NCI-H1436 treated with DMSO at 0.1 percent for 48 hours (cell line): ENCODE measurements around the gene PSMB7.
"Not testable (repeated sequence)": the region's sequence is repeated elsewhere in the genome, so short reads cannot be mapped to it uniquely, and the experiment has no call there.

ENCODE experiments used
- DNase-seq: peaks from one replicate; lab custom pipeline; 2025; lab: John Stamatoyannopoulos, UW

PSMB7 gene

DNA sequence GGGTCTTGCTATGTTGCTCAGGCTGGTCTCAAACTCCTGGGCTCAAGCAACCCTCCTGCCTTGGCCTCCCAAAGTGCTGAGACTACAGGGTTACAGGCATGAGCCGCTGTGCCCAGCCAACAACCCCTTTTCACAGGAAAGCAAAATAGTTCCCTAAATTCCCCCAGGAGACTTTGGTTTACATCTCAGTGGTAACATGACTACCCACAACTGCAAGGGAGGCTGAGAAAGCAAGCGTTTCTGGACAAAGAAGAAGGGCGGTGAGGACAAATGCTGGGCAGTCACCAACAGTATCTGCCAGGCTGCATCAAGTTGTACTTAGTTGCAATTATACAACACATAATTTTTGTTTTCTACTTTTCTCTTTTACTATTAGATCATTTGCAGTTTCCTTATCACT is 27.6 kb upstream of the PSMB7 start:
- no peak for DNase-seq

DNA sequence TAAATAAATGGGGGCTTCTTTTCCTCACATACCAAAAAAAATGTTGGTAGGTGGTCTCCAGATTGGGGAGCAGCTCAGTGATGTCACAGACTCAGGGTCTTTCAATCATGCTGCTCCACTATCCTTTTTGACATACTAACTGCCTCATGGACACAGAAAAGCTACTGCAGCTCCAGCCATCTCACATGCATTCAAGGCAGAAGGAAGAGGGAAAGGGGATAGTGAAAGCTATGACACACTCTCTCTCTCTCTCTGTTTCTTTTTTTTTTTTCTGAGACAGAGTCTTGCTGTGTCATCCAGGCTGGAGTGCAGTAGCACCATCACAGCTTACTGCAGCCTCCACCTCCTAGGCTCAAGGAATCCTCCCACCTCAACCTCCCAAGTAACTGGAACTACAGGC is 27.1 kb upstream of the PSMB7 start:
- no peak for DNase-seq

DNA sequence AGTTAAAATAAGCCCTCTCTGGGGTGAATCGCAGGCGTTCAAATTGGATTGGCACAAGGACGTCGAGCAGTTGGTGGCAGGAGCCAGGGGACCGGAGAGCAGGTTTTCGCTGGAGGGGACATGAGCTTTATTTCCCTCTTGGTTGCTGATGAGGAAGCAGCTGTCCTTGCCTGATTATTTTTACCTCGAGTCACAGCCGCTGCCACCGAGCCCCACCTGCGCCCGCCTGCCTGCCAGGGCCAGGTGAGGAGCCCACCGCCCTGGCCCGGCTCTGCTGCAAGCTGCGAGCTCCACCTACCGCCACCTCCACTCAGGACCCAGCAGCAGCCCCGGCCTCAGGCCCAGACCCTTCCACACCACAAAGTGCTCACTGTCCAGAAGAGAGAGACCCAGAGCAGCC is 26.0 kb upstream of the PSMB7 start:
- no peak for DNase-seq

DNA sequence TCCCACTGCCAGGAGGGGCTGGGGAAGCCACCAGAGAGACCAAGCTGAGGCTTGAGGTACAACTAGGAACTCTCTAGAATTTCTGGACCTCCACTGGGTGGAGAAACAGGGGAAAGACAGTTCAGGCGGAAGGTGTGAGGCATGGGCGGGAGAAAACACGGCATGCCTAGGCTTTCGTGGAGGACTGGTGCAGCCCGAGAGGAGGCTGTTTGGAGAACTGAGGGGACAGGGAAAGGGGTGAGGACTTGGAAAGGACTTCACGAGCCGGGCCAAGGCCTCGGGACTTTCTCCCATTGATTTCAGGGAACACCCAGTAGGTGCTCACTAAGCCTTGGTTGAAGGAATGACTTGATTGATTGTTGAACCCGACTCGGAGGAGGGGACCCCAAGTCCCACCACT is 25.5 kb upstream of the PSMB7 start:
- no peak for DNase-seq

DNA sequence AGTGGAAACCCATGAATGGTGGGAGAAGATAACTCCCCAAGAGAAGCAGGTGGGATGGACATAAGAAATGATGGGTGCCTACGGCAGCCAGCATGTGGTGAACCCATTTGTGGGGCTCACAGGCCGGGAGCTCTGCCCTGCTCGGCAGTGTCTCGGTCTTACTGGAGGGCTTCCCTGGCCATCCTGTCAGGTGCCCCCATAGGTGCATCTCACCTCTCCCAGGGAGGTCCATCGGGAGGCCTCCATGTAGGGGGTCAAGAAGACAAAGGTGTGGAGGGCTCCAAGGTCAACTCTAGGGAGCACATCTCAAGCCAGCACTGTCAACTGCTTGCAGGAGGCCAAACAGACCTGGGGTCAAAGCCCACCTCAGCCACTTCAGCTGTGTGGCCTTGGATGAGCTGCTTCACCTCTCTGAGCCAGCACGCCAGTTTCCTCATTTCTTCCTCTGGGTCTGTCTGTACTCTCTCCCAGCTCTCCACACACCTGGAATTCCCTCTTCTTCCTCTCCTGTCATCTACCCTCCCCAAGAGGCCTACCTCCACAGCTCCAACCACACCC is 24.5 kb upstream of the PSMB7 start:
- no peak for DNase-seq

DNA sequence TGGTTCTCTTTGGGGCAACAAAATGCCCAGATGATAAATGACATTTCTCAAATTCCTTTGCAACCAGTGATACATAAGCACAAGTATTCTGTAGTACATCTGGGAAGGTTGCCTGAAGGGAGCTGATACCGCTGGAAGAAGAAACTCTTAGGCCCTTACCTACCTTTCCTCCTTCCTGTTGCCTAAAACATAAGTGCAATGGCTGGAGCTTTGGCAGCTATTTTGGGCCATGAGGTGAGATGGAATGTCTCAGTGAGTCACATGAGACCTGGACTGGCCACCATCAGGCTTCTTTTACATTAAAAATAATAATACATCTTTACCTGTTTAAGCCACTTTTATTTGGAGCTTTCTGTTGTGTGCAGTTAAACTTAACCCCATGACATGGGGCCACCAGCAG is 23.8 kb upstream of the PSMB7 start:
- no peak for DNase-seq

DNA sequence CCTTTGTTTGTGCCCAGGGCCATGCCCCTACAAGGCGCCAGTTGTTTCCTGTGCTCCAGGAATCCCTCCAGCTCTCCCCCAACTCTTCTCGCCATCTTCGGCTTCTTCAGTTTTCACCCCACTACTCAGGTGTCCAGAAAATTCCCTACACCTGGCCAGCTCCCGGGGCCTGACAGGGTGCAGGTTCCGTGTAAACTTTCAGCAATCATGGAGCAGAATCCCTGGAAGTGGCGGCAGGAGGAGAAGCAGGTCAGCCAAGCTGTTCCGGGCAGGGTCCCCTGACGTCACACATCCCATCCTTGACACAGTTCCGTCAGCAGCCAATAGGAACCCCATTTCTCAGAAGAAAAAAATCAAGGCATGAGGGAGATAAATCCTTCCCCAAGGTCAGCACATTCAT is 22.8 kb upstream of the PSMB7 start:
- DNase-seq, result no peak

DNA sequence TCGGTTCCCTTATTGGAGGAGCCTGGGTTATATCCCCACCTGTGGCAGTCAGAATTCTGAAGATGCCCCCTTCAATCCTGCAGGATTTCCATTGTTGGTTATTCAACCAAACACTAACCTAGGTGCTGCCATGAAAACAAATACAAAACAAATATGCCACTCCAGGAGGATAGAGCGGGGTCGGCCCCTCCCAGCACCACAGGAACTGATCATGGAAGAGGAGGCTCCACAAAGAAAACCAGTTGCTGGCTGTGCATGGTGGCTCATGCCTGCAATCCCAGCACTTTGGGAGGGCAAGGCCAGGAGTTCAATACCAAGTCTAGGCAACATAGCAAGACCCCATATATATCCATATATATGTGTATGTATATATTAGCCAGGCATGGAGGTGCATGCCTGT is 21.8 kb upstream of the PSMB7 start:
- no peak for DNase-seq

DNA sequence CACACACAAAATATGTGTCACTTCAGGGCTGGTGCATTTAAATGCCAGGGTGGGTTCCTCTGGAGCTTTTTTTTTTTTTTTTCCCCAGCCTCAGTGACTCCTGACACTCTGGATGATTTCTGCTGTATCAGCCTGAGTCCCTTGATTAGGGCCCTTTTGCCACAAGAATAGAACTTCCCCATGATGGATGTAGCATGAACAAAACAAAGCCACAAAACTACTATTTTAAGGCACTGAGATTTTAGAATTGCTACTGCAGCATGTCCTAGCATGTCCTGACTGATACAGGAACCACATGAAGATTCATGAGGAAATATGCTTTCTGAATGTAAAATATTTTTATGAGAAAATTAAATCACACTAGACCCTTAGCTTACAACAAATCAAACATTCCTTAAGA is 21.1 kb upstream of the PSMB7 start:
- DNase-seq, result no peak

DNA sequence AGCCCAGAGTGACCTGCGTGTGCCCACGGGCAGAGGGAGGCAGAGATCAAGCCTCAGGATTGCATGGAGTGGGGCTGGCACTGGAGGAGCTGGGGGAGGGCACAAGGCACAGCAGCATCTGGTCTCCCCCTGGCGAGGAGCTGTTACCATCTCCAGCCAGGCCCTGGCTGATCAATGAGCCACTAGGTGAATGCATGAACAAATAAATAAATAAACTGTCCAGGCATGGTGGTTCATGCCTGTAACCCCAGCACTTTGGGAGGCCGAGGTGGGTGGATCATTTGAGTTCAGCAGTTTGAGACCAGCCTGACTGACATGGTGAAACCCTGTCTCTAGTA is 14.3 kb upstream of the PSMB7 start:
- no peak for DNase-seq

DNA sequence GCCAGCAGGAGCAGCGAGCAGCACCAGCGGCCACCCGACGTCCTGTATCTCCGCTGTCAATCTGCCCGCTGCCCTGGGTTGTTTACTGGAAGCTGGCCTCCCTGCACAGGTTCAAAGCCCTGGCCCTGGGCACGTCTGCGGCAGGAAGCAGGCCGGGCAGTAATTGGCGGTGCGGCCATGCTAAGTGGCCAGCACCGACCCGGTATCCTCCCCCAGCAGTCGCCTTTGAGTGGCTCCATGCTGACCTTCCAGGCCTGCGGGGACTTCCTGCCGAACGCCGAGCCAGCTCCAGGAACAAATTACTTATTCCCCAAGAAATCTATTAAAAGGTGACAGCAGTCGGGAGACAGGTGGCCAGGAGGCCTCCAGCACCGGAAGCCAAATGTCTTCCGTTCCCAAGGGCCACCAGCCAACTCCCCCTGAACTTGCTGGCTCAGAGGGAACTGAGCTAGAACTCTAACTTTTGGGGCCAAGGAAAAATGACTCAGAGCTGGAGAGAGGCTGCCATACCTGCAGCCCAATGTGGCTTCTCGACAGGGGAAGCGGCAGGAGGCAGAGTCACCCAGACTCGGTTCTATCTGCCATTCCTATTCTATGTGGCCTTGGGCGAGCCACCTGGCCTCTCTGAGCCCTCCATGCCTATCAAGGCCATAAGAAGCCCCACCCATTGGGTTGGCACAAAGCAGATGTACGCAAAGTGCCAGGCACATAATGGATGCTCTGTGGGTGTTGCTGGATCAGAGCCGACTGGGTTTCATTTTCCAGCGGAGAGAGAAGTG is 13.7 kb upstream of the PSMB7 start:
- no peak for DNase-seq

DNA sequence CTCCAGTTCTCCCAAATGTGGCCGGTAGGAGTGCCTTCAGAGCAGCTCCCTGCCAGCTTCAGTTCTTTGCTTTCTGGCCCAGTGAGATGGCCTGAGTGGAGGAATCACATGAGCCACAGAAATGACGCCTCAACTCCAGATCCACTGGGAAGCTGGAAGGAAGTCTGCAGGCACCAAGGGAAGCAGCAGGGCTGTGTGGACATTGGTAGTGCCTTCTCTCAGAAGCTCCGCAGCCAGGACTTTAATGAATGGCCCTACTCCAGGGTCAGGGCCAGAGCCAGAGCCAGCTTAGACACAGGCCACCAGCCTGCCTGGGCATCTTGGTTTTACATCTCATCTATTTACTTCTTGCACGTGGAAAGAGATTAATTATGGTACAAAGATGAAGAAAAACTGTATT is 12.0 kb upstream of the PSMB7 start:
- no peak for DNase-seq

DNA sequence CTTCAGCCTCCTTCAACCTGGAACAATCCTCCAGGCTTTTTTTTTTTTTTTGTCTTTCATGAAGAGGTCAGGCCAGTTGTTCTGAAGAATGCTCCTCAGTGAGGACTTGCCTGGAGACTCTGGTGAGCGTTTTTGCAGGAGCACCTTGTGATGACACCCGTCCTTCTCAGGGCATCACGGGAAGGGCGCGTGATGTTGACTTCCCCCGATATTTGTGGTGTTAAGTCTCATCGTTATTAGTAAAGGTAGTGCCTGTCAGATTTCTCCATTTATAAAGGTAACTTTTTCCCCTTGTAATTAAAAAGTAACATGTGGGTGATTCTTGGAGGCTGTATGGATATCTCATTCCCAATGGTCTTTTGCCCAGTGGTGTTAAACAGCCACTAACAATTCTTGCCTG is 11.1 kb upstream of the PSMB7 start:
- no peak for DNase-seq

DNA sequence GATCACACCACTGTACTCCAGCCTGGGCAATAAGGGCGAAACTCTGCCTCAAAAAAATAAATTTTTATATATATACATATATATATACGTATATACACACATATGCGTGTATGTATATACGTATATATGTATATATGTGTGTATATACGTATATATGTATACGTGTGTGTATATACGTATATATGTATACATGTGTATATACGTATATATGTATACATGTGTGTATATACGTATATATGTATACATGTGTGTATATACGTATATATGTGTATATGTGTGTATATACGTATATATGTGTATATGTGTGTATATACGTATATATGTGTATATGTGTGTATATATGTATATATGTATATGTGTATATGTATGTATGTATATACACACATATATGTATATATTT is 10.5 kb upstream of the PSMB7 start:
- DNase-seq, result not testable (repeated sequence)

DNA sequence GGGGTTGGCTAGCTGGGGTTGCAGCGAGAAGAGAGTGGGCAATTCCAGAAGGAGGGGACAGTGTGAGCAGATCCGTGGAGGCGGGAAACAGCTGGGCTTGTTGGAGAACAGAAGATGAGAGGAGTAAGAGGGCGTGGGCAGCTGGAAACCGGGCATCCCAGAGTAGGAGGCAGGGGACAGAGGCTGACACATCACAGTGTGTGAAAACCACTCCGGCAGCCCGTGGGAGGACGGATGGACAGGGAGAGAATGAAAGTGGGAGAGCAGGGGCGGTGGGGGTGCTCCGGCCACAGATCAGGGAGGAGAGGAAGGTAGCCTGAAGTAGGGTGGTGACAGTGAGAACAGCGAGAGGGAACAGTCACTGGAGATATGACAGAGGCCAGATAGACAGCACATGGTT is 8.3 kb upstream of the PSMB7 start:
- DNase-seq, result no peak

DNA sequence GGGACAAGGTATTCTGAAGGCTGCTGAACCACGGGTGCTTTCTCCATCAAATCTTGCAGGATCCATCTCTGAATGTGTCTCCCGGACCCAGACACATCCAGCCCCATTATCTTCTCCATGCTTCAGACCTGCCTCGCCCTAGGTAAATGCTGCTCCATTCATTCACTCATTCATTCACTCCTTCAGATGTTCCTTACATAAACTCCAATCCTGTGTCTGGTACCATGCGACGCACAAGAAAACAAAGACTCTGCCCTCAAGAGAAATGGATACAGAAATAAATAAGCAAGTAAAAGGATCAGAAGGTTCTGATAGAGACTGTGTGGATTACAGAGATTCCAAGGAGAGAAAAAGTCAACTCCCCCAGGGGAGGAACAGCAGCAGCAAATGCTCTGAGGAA is 7.9 kb upstream of the PSMB7 start:
- DNase-seq, result no peak

DNA sequence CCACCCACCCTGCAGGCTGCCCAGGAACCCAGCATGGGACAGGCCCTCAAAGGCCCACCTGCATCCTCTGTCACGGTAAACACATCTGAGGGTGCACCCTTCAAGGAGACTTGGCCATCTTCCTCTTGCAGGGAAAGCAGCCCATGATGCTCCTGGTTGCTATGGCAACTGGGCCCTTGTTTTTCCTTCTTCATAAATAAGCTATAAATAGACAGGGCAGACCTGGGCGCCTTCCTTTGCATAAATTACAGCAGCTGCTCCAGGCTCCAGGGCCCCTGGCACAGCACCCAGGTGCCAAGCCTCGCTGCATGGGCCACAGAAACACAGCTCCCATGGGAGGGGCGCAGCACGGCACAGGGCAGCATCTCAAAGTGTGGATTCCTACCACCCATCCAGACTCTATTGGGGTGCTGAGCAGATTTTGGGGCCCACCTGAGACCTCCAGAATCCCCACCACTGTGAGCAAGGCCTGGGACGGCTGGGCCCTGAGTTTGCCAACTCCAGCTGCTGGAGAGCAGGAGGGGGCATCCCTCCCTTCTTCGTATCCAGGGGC is 5.8 kb upstream of the PSMB7 start:
- DNase-seq, result peak; percentile 57

DNA sequence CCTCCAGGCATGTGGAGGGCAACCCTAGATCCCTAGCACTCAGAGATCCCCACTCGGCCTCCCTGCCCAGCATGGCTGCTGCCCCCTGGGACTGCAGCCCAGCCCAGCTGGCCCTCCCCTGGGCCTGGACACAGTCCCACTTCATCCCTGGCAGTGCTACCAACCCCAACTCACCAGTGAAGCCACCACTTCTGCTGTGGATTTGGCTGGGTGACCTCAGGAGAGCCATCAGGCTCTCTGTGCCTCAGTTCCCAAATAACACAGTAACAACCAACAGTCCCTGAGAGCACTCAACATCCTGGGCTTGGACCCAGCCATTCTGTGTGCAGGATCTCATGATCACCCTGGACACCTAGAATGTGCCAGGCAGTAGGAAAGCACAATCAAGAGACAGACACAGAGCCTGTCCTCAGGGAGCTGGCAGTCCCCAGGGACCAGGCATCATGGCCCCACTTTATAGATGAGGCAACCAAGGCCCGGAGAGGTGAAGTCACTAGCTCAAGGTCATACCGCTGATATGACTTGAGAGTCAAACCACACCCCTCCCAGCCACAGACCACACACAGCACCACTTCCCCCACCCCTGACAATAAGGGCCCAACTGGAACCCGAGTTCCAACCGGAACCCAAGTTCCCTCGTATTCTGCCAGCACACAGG is 4.7 kb upstream of the PSMB7 start:
- DNase-seq, result no peak

DNA sequence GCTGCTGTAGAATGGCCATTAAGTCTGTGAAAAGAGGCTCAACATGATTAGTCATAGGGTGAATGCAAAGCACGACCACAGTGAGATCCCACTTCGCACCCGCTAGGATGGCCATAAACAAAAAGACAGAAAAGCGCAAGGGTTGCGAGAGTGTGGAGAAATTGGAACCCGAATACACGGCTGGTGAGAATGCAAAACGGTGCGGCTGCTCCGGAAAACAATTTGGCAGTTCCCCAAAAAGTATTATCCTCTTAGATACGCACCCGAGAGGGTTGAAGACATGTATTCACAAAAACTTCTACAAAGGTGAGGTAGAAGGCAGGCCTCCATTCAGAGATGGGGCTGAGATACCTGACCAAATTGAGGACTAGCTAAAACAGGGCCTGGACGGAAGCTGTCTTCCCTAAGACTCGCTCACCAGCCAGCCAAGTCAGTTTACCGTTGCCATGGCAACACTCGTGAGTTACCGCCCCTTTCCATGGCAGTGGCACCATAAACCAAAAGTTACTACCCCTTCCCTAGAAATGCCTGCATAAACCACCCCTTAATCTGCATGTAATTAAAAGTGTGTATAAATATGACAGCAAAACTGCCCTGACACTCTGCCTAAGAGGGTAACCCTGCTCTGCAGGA is 726 bp upstream of the PSMB7 start:
- no peak for DNase-seq

DNA sequence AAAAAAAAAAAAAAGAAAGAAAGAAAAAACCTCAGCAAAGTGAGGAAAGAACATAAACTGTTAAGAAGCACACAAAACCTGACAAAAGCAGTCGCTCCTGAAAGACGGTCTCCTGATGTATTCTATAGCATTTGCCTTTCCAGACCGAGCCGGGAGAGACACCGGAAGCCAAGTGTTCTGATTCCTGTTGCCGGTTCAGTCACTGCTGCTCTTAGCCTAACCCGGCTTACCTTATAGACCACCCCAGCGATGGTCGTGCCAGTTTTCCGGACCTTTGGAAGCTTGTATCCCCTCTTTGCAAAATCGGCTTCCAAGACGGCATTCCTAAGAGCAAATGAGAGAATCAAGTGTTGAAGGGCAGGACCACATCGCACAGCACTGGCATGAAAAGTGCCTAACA is 630 bp downstream of the PSMB7 start:
- DNase-seq, result no peak

DNA sequence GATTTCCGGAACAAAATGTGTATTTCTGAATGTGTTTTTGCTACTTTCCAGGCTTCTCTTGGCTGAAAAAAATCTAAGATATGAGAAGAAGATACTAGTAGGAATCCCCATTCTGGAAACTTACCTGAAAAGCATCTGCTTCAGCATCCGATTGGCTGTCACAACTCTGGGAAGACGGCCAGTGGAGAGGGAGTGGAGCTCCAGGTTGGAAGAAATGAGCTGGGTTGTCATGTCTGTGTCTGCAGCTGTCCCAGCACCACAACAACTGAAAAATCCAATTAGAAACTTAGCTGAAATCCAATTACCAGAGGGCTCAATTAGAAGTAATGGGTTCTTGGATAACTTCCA is 3.0 kb downstream of the PSMB7 start:
- DNase-seq, result no peak

DNA sequence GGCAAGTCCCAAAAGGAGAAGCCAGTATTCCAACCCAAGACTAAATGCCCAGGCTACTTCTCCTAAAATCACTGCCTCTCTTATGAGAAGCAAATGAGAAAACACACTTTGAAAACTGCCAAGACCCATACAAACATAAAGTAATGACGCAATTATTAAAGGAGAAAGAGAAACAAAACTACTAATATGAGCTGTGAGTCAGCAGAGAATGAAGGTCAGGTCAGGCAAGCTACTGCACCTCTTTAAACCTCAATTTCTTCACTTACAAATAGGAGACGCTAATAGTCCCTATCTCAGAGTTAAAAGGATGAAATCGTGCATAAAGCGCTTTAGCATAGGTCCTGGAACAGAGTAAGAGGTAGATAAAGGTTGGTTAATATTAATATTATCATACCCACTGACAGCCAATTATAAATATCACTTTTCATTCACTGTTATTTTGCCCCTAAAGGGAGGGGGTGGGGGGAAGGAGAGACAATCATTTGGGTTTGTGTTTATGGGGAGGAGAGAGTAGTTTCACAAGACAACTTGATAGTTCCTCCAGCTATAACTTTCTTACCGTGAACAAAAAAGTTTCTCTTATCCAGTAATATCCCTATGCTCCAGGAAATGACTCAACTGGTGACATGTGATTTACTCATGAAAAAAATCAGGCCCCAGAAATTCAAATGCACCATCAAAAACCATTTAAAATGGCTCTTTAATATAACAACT is 3.6 kb downstream of the PSMB7 start:
- DNase-seq, result no peak
